Gastrocnemius medialis (tissue), 4 donors: ENCODE data around the gene PLA2G5.

Experiments
- POLR2A ChIP-seq, 2 donors: fragments of 450-650 bp; IDR thresholded peaks; one replicate each; pipeline ENCODE4 v1.6.1; 2017; ENCODE audit warnings: antibody characterized with exemption in 2 of 2, mild to moderate bottlenecking in 2 of 2, moderate library complexity in 2 of 2
- TF ChIP-seq, protein P1 (sequence below), 5 experiments: fragments of 450-650 bp in 3 of 5; fragments of 200-600 bp in 2 of 5; sonication (generic) in 2 of 5; IDR thresholded peaks in 4 of 5; conservative IDR thresholded peaks in 1 of 5; 1 replicate in 4 of 5; 2 replicates in 1 of 5; pipeline ENCODE4 v1.5.1; 2016 to 2019; ENCODE audit warnings: antibody characterized with exemption in 5 of 5, mild to moderate bottlenecking in 3 of 5, moderate library complexity in 3 of 5

GRCh38 chr1:20028125-20028524 lies 41.9 kb upstream of the PLA2G5 start:
- TF ChIP-seq POLR2A (IDR thresholded peaks at IDR 0.05), result no peak
- TF ChIP-seq, protein P1, sequence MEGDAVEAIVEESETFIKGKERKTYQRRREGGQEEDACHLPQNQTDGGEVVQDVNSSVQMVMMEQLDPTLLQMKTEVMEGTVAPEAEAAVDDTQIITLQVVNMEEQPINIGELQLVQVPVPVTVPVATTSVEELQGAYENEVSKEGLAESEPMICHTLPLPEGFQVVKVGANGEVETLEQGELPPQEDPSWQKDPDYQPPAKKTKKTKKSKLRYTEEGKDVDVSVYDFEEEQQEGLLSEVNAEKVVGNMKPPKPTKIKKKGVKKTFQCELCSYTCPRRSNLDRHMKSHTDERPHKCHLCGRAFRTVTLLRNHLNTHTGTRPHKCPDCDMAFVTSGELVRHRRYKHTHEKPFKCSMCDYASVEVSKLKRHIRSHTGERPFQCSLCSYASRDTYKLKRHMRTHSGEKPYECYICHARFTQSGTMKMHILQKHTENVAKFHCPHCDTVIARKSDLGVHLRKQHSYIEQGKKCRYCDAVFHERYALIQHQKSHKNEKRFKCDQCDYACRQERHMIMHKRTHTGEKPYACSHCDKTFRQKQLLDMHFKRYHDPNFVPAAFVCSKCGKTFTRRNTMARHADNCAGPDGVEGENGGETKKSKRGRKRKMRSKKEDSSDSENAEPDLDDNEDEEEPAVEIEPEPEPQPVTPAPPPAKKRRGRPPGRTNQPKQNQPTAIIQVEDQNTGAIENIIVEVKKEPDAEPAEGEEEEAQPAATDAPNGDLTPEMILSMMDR (IDR thresholded peaks at IDR 0.05 in 4 of 5, conservative IDR thresholded peaks at IDR 0.05 in 1 of 5), result no peak
